ENCODE results near the gene HOXD13. TPM values are rescaled to one million over a fixed set of nuclear protein-coding genes. Genes with fewer than 3 reads are reported as not detected.

Gene HOXD13
- total and polyA plus RNA-seq, 2 donors (not counting 1 experiment from before 2014, with no cell fraction given): not detected

- no peak overlapping the region for H3K4me3 ChIP-seq (ENCODE audit: control extremely low read depth in 1 of 5, extremely low read depth in 1 of 5, insufficient read depth in 1 of 5, low read depth in 2 of 5, low read length in 4 of 5)
- TF ChIP-seq EZH2 (IDR thresholded peaks at IDR 0.05; ENCODE audit: borderline replicate concordance, insufficient read depth, low read depth, low read length, poor library complexity, severe bottlenecking) (no peak), CTCF (IDR thresholded peaks at IDR 0.05) (no peak)
- peaks cover 0 to 91% (median 59%) of the 10 kb centered on the region in 4 experiments for H3K27me3 ChIP-seq (replicated peaks in 1 of 4; ENCODE audit: control extremely low read depth in 1 of 4, control insufficient read depth in 3 of 4, insufficient read depth in 4 of 4, low read length in 3 of 4)
- H2AFZ ChIP-seq (ENCODE audit: insufficient read depth, low read depth, low read length, poor library complexity, severe bottlenecking): no peak overlapping the region
- ChIA-PET POLR2A (no interaction called here), CTCF (interaction anchor here (1.2 to 1.3 kb wide), 2 partner anchors 8 to 451 kb away, joined by 3 to 4 read pairs; no protein-coding TSS in a partner anchor)
- Mint-ChIP-seq H3K4me1 (peaks cover 11% of the 10 kb centered on the region), H3K27me3 (peaks cover 74% of the 10 kb centered on the region), H3K27ac (no peak overlapping the region), H3K9me3 (ENCODE audit: insufficient read depth) (no peaks in the 10 kb centered on the region), H3K4me3 (no peak overlapping the region)
- H3K4me1 ChIP-seq (ENCODE audit: control insufficient read depth in 2 of 2, insufficient read depth in 2 of 2, low read length in 2 of 2): peaks cover 3 to 42% of the 10 kb centered on the region in 2 donors
- intact Hi-C loops (cut with micrococcal nuclease): no loop called here
- H4K20me1 ChIP-seq (ENCODE audit: control insufficient read depth, insufficient read depth, low read length, poor library complexity, severe bottlenecking): no peaks in the 10 kb centered on the region
- 29% methylated on average over 1 of the region's 7 CpGs for WGBS (ENCODE audit: insufficient coverage)
- no peaks in the 10 kb centered on the region for H3K79me2 ChIP-seq (ENCODE audit: control insufficient read depth, insufficient read depth, low read length)
- peaks cover 0 to 58% (median 0%) of the 10 kb centered on the region in 3 donors for H3K9me3 ChIP-seq (ENCODE audit: control extremely low read depth in 1 of 3, control insufficient read depth in 2 of 3, insufficient read depth in 1 of 3, low read length in 2 of 3)
- no peak overlapping the region for H3K9ac ChIP-seq (ENCODE audit: low read length)
- no peak overlapping the region for H3K4me2 ChIP-seq (replicated peaks; ENCODE audit: low read depth, low read length, poor library complexity, severe bottlenecking)
- no peaks in the 10 kb centered on the region for H3K36me3 ChIP-seq (replicated peaks in 1 of 2; ENCODE audit: control extremely low read depth in 1 of 2, control insufficient read depth in 1 of 2, extremely low read depth in 1 of 2, insufficient read depth in 2 of 2, low read length in 1 of 2)
- ATAC-seq (ENCODE audit: low read depth): no peak
- H3K27ac ChIP-seq (ENCODE audit: low read length in 2 of 2): no peak overlapping the region
- no peak for DNase-seq
Measured at GRCh38 chr2:176103194-176103593, 10.7 kb downstream of the HOXD13 start.

- intact Hi-C loops (cut with micrococcal nuclease): no loop called here
- POLR2A ChIA-PET: no interaction called here
- no peaks in the 10 kb centered on the region for H3K36me3 ChIP-seq (replicated peaks in 1 of 2; ENCODE audit: control extremely low read depth in 1 of 2, control insufficient read depth in 1 of 2, extremely low read depth in 1 of 2, insufficient read depth in 2 of 2, low read length in 1 of 2)
- H3K27me3 Mint-ChIP-seq: peaks cover 79% of the 10 kb centered on the region
- no peak overlapping the region for H3K27ac ChIP-seq (ENCODE audit: low read length in 2 of 2)
- H3K27me3 ChIP-seq (replicated peaks in 1 of 4; ENCODE audit: control extremely low read depth in 1 of 4, control insufficient read depth in 3 of 4, insufficient read depth in 4 of 4, low read length in 3 of 4): peaks cover 0 to 90% (median 55%) of the 10 kb centered on the region in 4 experiments
- no peak overlapping the region for H3K9ac ChIP-seq (ENCODE audit: low read length)
- no peak overlapping the region for H2AFZ ChIP-seq (ENCODE audit: insufficient read depth, low read depth, low read length, poor library complexity, severe bottlenecking)
- H3K9me3 Mint-ChIP-seq (ENCODE audit: insufficient read depth): no peaks in the 10 kb centered on the region
- peaks cover 11% of the 10 kb centered on the region for H3K4me1 Mint-ChIP-seq
- no peak overlapping the region for H3K27ac Mint-ChIP-seq
- no peak overlapping the region for H3K4me3 Mint-ChIP-seq
- H4K20me1 ChIP-seq (ENCODE audit: control insufficient read depth, insufficient read depth, low read length, poor library complexity, severe bottlenecking): no peaks in the 10 kb centered on the region
- H3K9me3 ChIP-seq (ENCODE audit: control extremely low read depth in 1 of 3, control insufficient read depth in 2 of 3, insufficient read depth in 1 of 3, low read length in 2 of 3): peaks cover 0 to 55% (median 0%) of the 10 kb centered on the region in 3 donors
- DNase-seq (no peak), ATAC-seq (ENCODE audit: low read depth) (no peak)
- H3K4me3 ChIP-seq (ENCODE audit: control extremely low read depth in 1 of 5, extremely low read depth in 1 of 5, insufficient read depth in 1 of 5, low read depth in 2 of 5, low read length in 4 of 5): no peak overlapping the region
- CTCF ChIA-PET: no interaction called here
- no peaks in the 10 kb centered on the region for H3K79me2 ChIP-seq (ENCODE audit: control insufficient read depth, insufficient read depth, low read length)
- no peak for TF ChIP-seq CTCF (IDR thresholded peaks at IDR 0.05)
- no peak for TF ChIP-seq EZH2 (IDR thresholded peaks at IDR 0.05; ENCODE audit: borderline replicate concordance, insufficient read depth, low read depth, low read length, poor library complexity, severe bottlenecking)
- 10% methylated on average over 5 of the region's 17 CpGs for WGBS (ENCODE audit: insufficient coverage)
- H3K4me1 ChIP-seq (ENCODE audit: control insufficient read depth in 2 of 2, insufficient read depth in 2 of 2, low read length in 2 of 2): peaks cover 3 to 36% of the 10 kb centered on the region in 2 donors
- H3K4me2 ChIP-seq (replicated peaks; ENCODE audit: low read depth, low read length, poor library complexity, severe bottlenecking): no peak overlapping the region
Measured at GRCh38 chr2:176103742-176104315, 11.3 kb downstream of the HOXD13 start.

All from B cell (primary cell).